Measurements from ENCODE around the gene TENM4. TPM values are rescaled to one million over a fixed set of nuclear protein-coding genes. Genes with fewer than 3 reads are reported as not detected.
A peak's percentile ranks its signal among the peaks of the same experiment; 100 is the strongest.

Gene TENM4
- total RNA-seq, 2 donors from 2014 or later: 2.6 to 6.8 TPM

DNA sequence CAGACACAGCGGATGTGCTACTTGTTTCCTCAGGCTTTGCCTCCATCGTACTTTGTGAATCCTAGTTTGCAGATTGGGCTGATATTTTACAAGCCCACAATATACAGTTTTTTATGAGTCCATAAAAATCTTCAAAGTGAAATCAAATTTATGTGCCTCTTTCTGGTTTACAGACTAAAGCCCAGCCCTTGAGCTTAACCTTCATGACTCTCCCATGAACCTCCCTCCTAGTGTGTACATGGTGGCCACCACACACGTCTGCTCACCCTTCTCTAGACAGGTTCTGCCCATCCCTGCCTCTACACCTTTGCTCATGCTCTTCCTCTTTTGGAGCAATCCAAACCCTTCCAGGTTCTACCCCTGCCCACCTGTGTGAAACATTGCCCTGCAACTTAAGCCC lies 129.4 kb downstream of the TENM4 start:
- H3K4me1 ChIP-seq (replicated peaks): no peaks in the 10 kb centered on the region
- TF ChIP-seq, protein P1, sequence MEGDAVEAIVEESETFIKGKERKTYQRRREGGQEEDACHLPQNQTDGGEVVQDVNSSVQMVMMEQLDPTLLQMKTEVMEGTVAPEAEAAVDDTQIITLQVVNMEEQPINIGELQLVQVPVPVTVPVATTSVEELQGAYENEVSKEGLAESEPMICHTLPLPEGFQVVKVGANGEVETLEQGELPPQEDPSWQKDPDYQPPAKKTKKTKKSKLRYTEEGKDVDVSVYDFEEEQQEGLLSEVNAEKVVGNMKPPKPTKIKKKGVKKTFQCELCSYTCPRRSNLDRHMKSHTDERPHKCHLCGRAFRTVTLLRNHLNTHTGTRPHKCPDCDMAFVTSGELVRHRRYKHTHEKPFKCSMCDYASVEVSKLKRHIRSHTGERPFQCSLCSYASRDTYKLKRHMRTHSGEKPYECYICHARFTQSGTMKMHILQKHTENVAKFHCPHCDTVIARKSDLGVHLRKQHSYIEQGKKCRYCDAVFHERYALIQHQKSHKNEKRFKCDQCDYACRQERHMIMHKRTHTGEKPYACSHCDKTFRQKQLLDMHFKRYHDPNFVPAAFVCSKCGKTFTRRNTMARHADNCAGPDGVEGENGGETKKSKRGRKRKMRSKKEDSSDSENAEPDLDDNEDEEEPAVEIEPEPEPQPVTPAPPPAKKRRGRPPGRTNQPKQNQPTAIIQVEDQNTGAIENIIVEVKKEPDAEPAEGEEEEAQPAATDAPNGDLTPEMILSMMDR (IDR thresholded peaks at IDR 0.05): no peak
- no peak for TF ChIP-seq POLR2AphosphoS5 (IDR thresholded peaks at IDR 0.05)
- TF ChIP-seq POLR2A (IDR thresholded peaks at IDR 0.05): no peak
- no peaks in the 10 kb centered on the region for H3K36me3 ChIP-seq
- no peak for DNase-seq (ENCODE audit: low spot score)
- WGBS: 36% methylated on average over 3 of the region's 3 CpGs
- no peaks in the 10 kb centered on the region for H3K27me3 ChIP-seq (replicated peaks; ENCODE audit: insufficient read depth)
- no peaks in the 10 kb centered on the region for H3K9me3 ChIP-seq
- H3K4me3 ChIP-seq: no peak overlapping the region
- H3K27ac ChIP-seq: no peak overlapping the region
- intact Hi-C loops (cut with DNase I): no loop called here

- 38% methylated on average over 5 of the region's 5 CpGs for WGBS
- peak; percentile 25 for DNase-seq (ENCODE audit: low spot score)
These were observed 131.4 kb downstream of the TENM4 start for GRCh38 chr11:79309407-79309806.

GRCh38 chr11:79308429-79308828 lies 132.4 kb downstream of the TENM4 start:
- intact Hi-C loops (cut with DNase I): no loop called here

More at GRCh38 chr11:79309407-79309806, 131.4 kb downstream of the TENM4 start:
- no peaks in the 10 kb centered on the region for H3K27me3 ChIP-seq (replicated peaks; ENCODE audit: insufficient read depth)
- no peak overlapping the region for H3K4me3 ChIP-seq
- no peak for TF ChIP-seq POLR2A (IDR thresholded peaks at IDR 0.05)
- TF ChIP-seq, protein P1 (IDR thresholded peaks at IDR 0.05): no peak
- peak; percentile 38 for TF ChIP-seq POLR2AphosphoS5 (IDR thresholded peaks at IDR 0.05)
- no peaks in the 10 kb centered on the region for H3K36me3 ChIP-seq
- no peaks in the 10 kb centered on the region for H3K9me3 ChIP-seq
- no peaks in the 10 kb centered on the region for H3K4me1 ChIP-seq (replicated peaks)
- no peak overlapping the region for H3K27ac ChIP-seq
- intact Hi-C loops (cut with DNase I): no loop called here

DNA sequence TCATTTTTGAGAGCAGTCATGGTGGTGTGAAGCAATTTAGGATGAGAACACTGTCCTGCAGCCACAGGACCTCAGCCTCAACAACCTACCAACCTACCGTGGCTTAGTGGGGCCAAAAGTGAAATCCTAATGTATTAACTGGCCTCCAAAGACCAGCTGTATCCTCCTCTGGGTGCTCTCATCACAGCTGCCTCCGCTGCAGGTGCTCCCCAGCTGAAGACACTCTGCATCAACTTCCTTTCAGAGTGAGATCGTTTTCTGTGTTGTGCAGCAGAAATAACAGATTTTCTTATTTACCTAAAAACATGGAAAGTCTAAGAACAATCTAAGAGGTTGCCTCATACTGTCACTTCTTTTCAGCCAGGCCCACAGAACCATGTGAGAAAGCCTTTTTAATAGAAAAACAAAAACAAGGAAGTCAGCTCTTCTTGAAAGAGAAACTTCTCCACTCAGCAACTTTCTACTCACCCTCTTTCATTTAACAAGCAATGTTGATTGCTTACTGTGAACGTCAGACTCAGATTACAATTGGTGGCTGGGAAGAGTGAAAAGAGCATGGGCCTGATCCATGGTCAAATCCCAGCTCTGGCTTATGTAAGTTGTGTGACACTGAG lies 136.1 kb downstream of the TENM4 start:
- no peak overlapping the region for H3K27ac ChIP-seq

More at GRCh38 chr11:79308429-79308828, 132.4 kb downstream of the TENM4 start:
- Histone ChIP-seq H3K27me3 (replicated peaks; ENCODE audit: insufficient read depth) (no peaks in the 10 kb centered on the region), H3K9me3 (no peaks in the 10 kb centered on the region), H3K4me3 (no peak overlapping the region), H3K27ac (no peak overlapping the region), H3K4me1 (replicated peaks) (no peaks in the 10 kb centered on the region), H3K36me3 (no peaks in the 10 kb centered on the region)
- no peak for DNase-seq (ENCODE audit: low spot score)
- WGBS: 89% methylated on average over 4 of the region's 4 CpGs
- TF ChIP-seq, protein P1 (IDR thresholded peaks at IDR 0.05): no peak
- TF ChIP-seq POLR2AphosphoS5 (IDR thresholded peaks at IDR 0.05): no peak
- TF ChIP-seq POLR2A (IDR thresholded peaks at IDR 0.05): no peak

More for the DNA sequence above, 136.1 kb downstream of the TENM4 start:
- Histone ChIP-seq H3K36me3 (no peaks in the 10 kb centered on the region), H3K9me3 (no peaks in the 10 kb centered on the region), H3K4me3 (no peak overlapping the region), H3K4me1 (replicated peaks) (no peaks in the 10 kb centered on the region), H3K27me3 (replicated peaks; ENCODE audit: insufficient read depth) (no peaks in the 10 kb centered on the region)
- DNase-seq (ENCODE audit: low spot score): no peak
- TF ChIP-seq POLR2AphosphoS5 (IDR thresholded peaks at IDR 0.05): no peak
- TF ChIP-seq, protein P1 (IDR thresholded peaks at IDR 0.05): no peak
- TF ChIP-seq POLR2A (IDR thresholded peaks at IDR 0.05): no peak
- WGBS: 68% methylated on average over 4 of the region's 4 CpGs
- intact Hi-C loops (cut with DNase I): no loop called here
